Superior temporal gyrus (tissue), 1 donor: Measurements from ENCODE around the gene LGALS7B.
"Not testable (repeated sequence)": the region's sequence is repeated elsewhere in the genome, so short reads cannot be mapped to it uniquely, and the experiment has no call there.

Experiments
- DNase-seq: peaks from one replicate; pipeline ENCODE4 v3.0.0-alpha.2; 2016; ENCODE audit errors: extremely low spot score

The LGALS7B gene

GRCh38 chr19:38796154-38796553 is 7.2 kb downstream of the LGALS7B start:
- DNase-seq, result no peak

GRCh38 chr19:38797781-38798180 is 8.8 kb downstream of the LGALS7B start:
- DNase-seq, result not testable (repeated sequence)

DNA sequence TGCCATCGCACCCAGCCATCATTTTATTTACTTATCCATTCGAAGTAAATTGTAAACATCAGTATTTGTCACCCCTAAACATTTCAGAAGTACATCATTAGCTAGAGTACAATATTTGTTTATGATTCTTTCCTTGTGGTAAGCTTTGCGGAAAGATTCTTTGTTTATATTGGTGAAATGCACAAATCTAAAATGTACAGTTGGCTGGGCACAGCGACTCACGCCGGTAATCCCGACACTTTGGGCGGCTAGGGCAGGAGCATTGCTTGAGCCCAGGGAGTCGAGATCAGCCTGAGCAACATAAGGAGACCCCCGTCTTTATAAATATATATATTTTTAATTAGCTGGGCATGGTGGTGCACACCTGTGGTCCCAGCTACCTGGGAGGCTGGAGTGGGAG is 10.1 kb downstream of the LGALS7B start:
- DNase-seq, result no peak

GRCh38 chr19:38800577-38801347 is 11.8 kb downstream of the LGALS7B start:
- DNase-seq, result no peak

- DNase-seq, result no peak
Observed at GRCh38 chr19:38801359-38802095, 12.5 kb downstream of the LGALS7B start.

DNA sequence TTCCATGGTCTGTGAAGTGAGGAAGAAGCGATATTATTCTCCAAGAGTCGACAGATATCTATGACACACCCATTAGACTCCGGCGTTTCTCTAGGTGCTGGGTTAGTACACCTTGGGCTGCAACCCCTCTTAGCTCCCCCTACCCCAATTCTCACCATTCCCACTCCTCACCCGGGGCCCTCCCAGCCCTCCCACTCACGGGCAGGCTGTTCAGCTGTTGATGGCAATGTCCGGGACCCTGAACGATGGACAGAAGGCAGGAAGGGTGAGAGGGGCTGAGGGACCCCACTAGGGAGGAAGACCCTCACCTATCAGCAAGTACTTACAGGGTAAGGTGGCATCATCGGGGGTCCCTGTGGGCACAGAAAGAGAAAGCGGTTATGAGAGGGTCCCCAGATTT is 14.5 kb downstream of the LGALS7B start:
- no peak for DNase-seq

GRCh38 chr19:38805180-38805579 is 16.2 kb downstream of the LGALS7B start:
- no peak for DNase-seq

- DNase-seq, result no peak
Observed at GRCh38 chr19:38806371-38806770, 17.4 kb downstream of the LGALS7B start.

- DNase-seq, result not testable (repeated sequence)
Observed at GRCh38 chr19:38807374-38808098, 18.5 kb downstream of the LGALS7B start.

DNA sequence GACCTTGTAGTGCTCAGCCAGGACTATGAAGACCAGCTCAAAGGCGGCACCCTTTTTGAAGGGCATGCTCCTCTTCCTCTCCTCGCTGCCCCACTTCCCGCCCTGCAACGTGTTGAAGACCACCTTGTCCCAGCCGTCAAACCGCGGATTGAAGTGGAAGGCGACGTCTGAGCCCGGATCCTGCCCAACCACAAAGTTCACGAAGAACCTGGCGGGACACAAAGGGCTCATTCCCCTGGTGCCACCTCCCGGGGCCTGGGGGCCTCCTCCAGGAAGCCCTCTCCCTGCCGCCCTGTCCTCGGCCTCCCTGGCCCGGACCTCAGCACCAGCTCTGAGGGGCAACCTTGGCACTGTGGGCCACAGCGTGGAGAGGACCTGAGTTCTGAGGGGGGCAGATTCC is 19.7 kb downstream of the LGALS7B start:
- no peak for DNase-seq

GRCh38 chr19:38809592-38810252 is 20.7 kb downstream of the LGALS7B start:
- no peak for DNase-seq

DNA sequence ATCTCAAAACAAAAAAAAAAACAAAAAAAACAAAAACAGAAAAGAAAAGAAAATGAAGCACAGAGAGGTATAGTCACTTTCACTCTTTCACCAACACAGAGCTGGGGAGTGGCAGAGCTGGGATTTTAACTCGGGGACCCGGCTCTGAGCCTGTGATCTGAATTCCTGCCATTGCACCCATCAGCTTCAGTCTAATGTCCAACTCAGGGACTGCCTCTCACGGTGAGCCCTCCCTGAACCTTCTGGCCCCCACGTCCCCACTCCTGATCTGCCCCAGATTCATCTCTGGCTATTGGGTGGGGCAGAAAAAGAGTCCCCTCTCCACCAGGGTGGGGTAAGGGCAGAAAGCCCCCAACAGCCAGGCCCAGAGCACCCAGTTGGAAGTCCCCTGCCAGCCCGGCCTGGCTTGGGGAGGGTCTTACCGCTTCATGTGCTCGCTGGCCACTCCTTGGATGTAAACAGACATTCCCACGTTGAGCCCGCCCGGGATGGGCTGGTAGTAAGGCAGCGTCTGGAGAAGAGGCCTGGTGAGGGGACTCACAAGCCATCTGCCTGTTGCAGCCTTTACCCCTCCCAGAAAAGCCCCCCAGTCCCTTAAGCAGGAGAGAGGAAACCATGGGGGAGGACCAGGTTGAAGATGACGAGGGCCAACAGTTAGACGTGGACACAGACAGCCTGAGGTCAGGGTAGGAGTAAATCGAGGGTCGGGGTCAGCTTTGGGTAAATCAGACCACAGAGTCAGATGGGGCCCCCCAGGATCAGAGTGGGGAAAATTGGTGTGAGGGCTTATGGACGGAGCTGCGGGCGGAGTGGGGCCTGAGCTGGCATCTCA is 23.2 kb downstream of the LGALS7B start:
- DNase-seq, result no peak

GRCh38 chr19:38812841-38813320 is 23.9 kb downstream of the LGALS7B start, which contains the start of gene LGALS4:
LGALS4 (minus strand) TSS chr19:38812945; CDS start chr19:38812886, 59 bp downstream.
- DNase-seq, result no peak

GRCh38 chr19:38813323-38813722 is 24.3 kb downstream of the LGALS7B start:
- no peak for DNase-seq

DNA sequence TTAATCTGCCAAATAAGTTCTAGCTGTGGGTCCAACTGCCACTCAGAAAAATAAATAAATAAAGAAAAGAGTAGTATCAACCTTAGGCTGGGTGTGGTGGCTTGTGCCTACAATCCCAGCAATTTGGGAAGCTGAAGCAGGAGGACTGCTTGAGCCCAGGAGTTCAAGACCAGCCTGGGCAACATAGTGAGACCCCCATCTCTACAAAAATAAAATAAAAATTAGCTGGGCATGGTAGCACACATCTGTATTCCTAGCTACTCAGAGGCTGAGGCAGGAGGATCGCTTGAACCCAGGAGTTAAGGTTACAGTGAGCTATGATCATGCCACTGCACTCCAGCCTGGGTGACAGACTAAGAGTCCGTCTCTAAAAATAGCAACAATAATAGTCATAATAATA is 24.9 kb downstream of the LGALS7B start:
- not testable (repeated sequence) for DNase-seq

- DNase-seq, result no peak
Observed at GRCh38 chr19:38815059-38816001, 26.3 kb downstream of the LGALS7B start.

- DNase-seq, result no peak
Observed at GRCh38 chr19:38816131-38816750, 27.2 kb downstream of the LGALS7B start.

GRCh38 chr19:38817081-38817480 is 28.1 kb downstream of the LGALS7B start:
- no peak for DNase-seq

- DNase-seq, result no peak
Observed at GRCh38 chr19:38819231-38819920, 30.4 kb downstream of the LGALS7B start.
